Vagina (tissue), 2 donors: ENCODE results near the gene GRIPAP1.

Source experiments
- CTCF ChIP-seq, 3 experiments: fragments of 450-650 bp in 2 of 3; fragments of 200-600 bp in 1 of 3; sonication (generic) in 1 of 3; IDR thresholded peaks; one replicate each; pipeline ENCODE4 v1.5.1; 2017 to 2019; ENCODE audit warnings: antibody characterized with exemption in 3 of 3, mild to moderate bottlenecking in 2 of 3, moderate library complexity in 2 of 3
- POLR2AphosphoS5 ChIP-seq, 2 donors: sonication (generic); formaldehyde crosslinking; IDR thresholded peaks; one replicate each; pipeline ENCODE4 v1.9.0; 2017; ENCODE audit warnings: antibody characterized with exemption in 2 of 2, mild to moderate bottlenecking in 2 of 2, low read depth in 1 of 2; ENCODE audit not compliant: insufficient read depth in 1 of 2

- peak in 1 of 2 donors; percentile 57 for TF ChIP-seq POLR2AphosphoS5 (IDR thresholded peaks at IDR 0.05; ENCODE audit: insufficient read depth in 1 of 2, low read depth in 1 of 2)
- no peak for TF ChIP-seq CTCF (IDR thresholded peaks at IDR 0.05)
Measured at GRCh38 chrX:48937054-48937907, 64.8 kb downstream of the GRIPAP1 start.
